Fibroblast of pulmonary artery (primary cell): ENCODE data around the gene TOM1L2.

Source experiments
- DNase-seq: peaks from one replicate; pipeline ENCODE4 v3.0.0-alpha.2; 2010; ENCODE audit warnings: low read depth
- H3K4me3 ChIP-seq: replicated peaks from 2 replicates; pipeline ENCODE4 v1.5.1; 2011; ENCODE audit warnings: low read depth, mild to moderate bottlenecking, control low read depth, low read length, moderate library complexity
- CTCF ChIP-seq: IDR thresholded peaks from 2 replicates; pipeline ENCODE4 v1.5.1; 2011; ENCODE audit warnings: mild to moderate bottlenecking, control low read depth, low read length, inconsistent platforms; ENCODE audit errors: missing control alignments

TOM1L2 gene

GRCh38 chr17:17904166-17905035, 67.8 kb downstream of the TOM1L2 start:
- no peak for DNase-seq

GRCh38 chr17:17902877-17903276, 69.3 kb downstream of the TOM1L2 start:
- TF ChIP-seq CTCF, result no peak
- no peak overlapping the region for H3K4me3 ChIP-seq
- DNase-seq, result no peak

More at GRCh38 chr17:17904166-17905035, 67.8 kb downstream of the TOM1L2 start:
- H3K4me3 ChIP-seq, result no peak overlapping the region
- TF ChIP-seq CTCF, result no peak

- no peak for DNase-seq
- TF ChIP-seq CTCF, result no peak
- H3K4me3 ChIP-seq, result no peak overlapping the region
Measured at GRCh38 chr17:17902376-17902775, 69.8 kb downstream of the TOM1L2 start.

- no peak for TF ChIP-seq CTCF
- peak; percentile 97 for DNase-seq
- H3K4me3 ChIP-seq, result no peak overlapping the region
Measured at GRCh38 chr17:17900615-17901520, 71.3 kb downstream of the TOM1L2 start.

- no peak for TF ChIP-seq CTCF
- no peak for DNase-seq
- H3K4me3 ChIP-seq, result no peak overlapping the region
Measured at GRCh38 chr17:17899486-17899885, 72.7 kb downstream of the TOM1L2 start.

GRCh38 chr17:17898673-17899072, 73.5 kb downstream of the TOM1L2 start:
- no peak for TF ChIP-seq CTCF
- DNase-seq, result no peak
- no peak overlapping the region for H3K4me3 ChIP-seq
